ENCODE results near the gene LMOD2. TPM values are rescaled to one million over a fixed set of nuclear protein-coding genes. Genes with fewer than 3 reads are reported as not detected.

Gene LMOD2
- total RNA-seq, 1 donor from 2014 or later: not detected

DNA sequence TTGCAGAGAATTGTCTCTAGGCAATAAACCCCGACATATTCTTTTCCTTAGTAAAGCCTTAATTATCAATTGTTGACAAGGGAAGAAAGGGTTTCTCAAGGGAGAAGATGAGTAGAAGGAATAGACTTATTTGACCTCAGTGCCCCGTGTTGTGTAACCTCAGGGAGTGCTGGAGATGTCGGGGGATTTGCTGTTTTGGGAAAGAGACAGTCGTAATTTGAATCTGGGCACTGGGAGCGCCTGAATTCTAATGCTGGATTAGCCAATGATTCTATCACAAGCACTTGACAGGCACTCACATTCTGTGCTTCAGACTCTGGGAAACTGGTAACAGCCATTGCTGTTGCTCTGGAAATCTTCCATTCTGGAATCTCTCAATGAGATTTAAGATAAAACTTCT lies 13.8 kb upstream of the LMOD2 start:
- H3K9me3 Mint-ChIP-seq: peaks cover 11% of the 10 kb centered on the region
- TF ChIP-seq, protein P1, sequence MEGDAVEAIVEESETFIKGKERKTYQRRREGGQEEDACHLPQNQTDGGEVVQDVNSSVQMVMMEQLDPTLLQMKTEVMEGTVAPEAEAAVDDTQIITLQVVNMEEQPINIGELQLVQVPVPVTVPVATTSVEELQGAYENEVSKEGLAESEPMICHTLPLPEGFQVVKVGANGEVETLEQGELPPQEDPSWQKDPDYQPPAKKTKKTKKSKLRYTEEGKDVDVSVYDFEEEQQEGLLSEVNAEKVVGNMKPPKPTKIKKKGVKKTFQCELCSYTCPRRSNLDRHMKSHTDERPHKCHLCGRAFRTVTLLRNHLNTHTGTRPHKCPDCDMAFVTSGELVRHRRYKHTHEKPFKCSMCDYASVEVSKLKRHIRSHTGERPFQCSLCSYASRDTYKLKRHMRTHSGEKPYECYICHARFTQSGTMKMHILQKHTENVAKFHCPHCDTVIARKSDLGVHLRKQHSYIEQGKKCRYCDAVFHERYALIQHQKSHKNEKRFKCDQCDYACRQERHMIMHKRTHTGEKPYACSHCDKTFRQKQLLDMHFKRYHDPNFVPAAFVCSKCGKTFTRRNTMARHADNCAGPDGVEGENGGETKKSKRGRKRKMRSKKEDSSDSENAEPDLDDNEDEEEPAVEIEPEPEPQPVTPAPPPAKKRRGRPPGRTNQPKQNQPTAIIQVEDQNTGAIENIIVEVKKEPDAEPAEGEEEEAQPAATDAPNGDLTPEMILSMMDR (conservative IDR thresholded peaks at IDR 0.05): no peak
- no peak for DNase-seq (ENCODE audit: low read depth, low spot score)
- peaks cover 6% of the 10 kb centered on the region for H3K27me3 Mint-ChIP-seq (ENCODE audit: low read depth)
- H3K4me1 Mint-ChIP-seq: peaks cover 48% of the 10 kb centered on the region
- no peak overlapping the region for H3K4me3 Mint-ChIP-seq
- H3K36me3 Mint-ChIP-seq (ENCODE audit: low read depth): no peaks in the 10 kb centered on the region
- H3K27ac Mint-ChIP-seq (ENCODE audit: unreplicated experiment): no peak overlapping the region

DNA sequence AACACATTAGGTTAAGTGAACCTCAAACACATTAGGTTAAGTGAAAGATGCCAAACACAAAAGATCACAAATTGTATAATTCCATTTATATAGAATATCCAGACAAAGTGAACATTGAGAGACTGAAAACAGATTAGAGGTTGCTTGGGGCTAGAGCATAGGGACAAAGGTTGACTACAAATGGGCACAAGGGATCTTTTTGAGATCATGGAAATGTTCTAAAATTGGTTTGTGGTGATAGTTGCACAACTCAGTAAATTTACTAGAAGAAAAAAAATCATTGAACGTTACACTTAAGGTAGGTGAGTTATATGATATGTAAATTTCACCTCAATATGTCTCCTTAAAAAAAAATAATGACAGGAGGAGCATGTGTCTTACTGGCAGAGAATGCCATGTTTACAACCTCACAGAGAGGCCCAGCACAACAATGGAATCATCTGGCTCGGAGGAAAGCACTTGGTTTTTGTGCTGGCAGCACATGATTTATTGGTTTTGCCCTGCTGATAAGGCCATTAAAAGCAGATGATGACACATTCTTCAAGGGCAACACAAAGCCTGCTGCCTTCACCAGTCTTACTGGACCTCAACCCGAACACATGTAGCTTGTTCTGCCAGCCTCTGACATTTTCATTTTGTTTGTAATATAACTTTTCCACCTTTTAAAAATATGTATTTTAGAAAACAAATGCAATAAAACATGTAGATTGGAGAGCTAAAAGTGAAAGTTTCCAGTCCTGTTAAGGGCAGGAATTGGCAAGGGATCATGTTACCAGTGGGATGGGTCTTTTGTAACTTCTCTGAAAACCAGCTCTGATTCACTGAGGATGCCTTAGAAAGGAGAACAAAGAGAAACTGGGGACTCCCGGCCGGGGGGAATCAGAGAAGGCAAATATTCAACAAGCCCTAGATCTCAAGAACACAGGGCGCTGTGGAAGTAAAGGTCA lies 11.9 kb upstream of the LMOD2 start:
- Mint-ChIP-seq H3K4me1 (peaks cover 32% of the 10 kb centered on the region), H3K4me3 (peak overlapping the region; percentile 48), H3K36me3 (ENCODE audit: low read depth) (no peaks in the 10 kb centered on the region), H3K27me3 (ENCODE audit: low read depth) (peaks cover 5% of the 10 kb centered on the region), H3K27ac (ENCODE audit: unreplicated experiment) (peak overlapping the region; percentile 39), H3K9me3 (peaks cover 12% of the 10 kb centered on the region)
- no peak for DNase-seq (ENCODE audit: low read depth, low spot score)
- TF ChIP-seq, protein P1 (conservative IDR thresholded peaks at IDR 0.05): no peak

DNA sequence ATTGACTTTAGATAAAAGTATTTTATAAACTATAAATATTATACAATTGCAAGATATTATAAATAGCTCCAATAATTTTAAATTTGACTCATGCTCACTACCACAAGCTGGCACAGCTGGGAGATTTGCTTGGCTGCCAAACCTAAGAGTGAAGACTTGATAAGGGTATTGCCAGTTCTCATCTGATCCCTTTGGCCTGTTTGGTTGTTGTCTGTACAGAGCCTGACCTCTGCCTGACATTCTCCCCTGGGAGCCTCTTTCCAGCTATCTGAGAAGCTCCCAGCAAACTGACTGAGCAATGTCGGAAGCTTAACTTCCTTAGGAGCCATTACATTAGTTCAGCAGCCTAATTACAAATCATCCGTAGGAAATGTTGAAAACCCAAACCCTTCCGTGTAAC lies 10.2 kb upstream of the LMOD2 start:
- Mint-ChIP-seq H3K36me3 (ENCODE audit: low read depth) (no peaks in the 10 kb centered on the region), H3K27ac (ENCODE audit: unreplicated experiment) (no peak overlapping the region), H3K9me3 (peaks cover 12% of the 10 kb centered on the region), H3K27me3 (ENCODE audit: low read depth) (peaks cover 5% of the 10 kb centered on the region), H3K4me3 (no peak overlapping the region), H3K4me1 (peaks cover 32% of the 10 kb centered on the region)
- DNase-seq (ENCODE audit: low read depth, low spot score): no peak
- TF ChIP-seq, protein P1 (conservative IDR thresholded peaks at IDR 0.05): no peak

DNA sequence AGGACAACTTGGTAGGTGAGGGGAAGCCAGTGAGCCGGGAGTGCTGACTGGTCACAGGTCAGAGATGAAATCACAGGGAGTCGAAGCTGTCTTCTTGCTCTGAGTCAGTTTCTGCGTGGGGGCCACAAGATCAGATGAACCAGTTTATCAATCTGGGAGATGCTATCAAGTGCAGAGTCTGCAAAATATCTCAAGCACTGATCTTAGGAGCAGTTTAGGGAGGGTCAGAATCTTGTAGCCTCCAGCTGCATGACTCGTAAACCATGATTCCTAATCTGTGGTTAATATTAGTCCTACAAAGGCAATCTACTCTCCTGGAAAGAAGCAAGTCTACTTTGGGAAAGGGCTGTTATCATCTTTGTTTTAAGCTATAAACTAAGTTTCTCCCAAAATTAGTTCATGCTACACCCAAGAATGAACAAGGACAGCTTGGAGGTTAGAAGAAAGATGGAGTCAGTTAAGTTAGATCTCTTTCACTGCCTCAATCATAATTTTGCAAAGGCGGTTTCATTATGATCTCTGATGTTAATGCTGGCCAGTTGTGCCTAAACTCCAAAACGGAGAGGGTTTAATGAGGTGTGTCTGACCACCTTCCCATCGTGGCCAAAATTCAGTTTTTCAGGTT lies 8.4 kb upstream of the LMOD2 start:
- TF ChIP-seq, protein P1 (conservative IDR thresholded peaks at IDR 0.05): no peak
- no peaks in the 10 kb centered on the region for H3K36me3 Mint-ChIP-seq (ENCODE audit: low read depth)
- H3K4me3 Mint-ChIP-seq: no peak overlapping the region
- DNase-seq (ENCODE audit: low read depth, low spot score): no peak
- peaks cover 10% of the 10 kb centered on the region for H3K9me3 Mint-ChIP-seq
- H3K4me1 Mint-ChIP-seq: peaks cover 32% of the 10 kb centered on the region
- peaks cover 5% of the 10 kb centered on the region for H3K27me3 Mint-ChIP-seq (ENCODE audit: low read depth)
- H3K27ac Mint-ChIP-seq (ENCODE audit: unreplicated experiment): no peak overlapping the region

DNA sequence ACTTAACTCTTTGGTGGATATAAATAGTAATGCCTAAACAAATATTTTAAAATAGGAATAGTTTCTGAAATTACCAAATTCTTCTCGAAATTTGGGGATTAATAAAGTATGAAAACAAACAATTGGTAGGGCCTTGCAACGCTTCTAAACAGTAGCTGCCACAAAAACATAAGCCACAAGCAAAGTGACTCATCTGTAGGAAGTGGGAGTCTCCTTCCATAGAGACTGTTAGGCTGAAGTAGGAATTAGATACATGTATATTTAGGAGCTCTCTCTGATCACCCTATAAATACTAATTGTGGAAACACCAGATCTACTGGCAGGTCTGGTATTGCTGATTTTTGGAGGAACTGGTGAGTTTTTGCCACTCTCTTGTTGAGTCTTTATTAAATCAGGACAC lies 5.7 kb upstream of the LMOD2 start:
- TF ChIP-seq, protein P1 (conservative IDR thresholded peaks at IDR 0.05): no peak
- Mint-ChIP-seq H3K36me3 (ENCODE audit: low read depth) (no peaks in the 10 kb centered on the region), H3K4me1 (peaks cover 11% of the 10 kb centered on the region), H3K27ac (ENCODE audit: unreplicated experiment) (no peak overlapping the region), H3K9me3 (peaks cover 4% of the 10 kb centered on the region), H3K4me3 (no peak overlapping the region), H3K27me3 (ENCODE audit: low read depth) (peaks cover 5% of the 10 kb centered on the region)
- DNase-seq (ENCODE audit: low read depth, low spot score): no peak
